Prostate gland (tissue), 2 donors: ENCODE data around the gene CDRT4.

ENCODE experiments used
- POLR2A ChIP-seq: fragments of 450-650 bp; IDR thresholded peaks from one replicate; pipeline ENCODE4 v1.6.1; 2016; ENCODE audit warnings: antibody characterized with exemption, mild to moderate bottlenecking
- TF ChIP-seq, protein P1 (sequence below), 4 experiments: fragments of 200-600 bp in 2 of 4; fragments of 450-650 bp in 2 of 4; sonication (generic) in 2 of 4; IDR thresholded peaks; 1 replicate in 3 of 4; 2 replicates in 1 of 4; pipeline ENCODE4 v1.5.1; 2016 to 2019; ENCODE audit warnings: antibody characterized with exemption in 4 of 4, mild to moderate bottlenecking in 2 of 4, moderate library complexity in 2 of 4

- TF ChIP-seq, protein P1, sequence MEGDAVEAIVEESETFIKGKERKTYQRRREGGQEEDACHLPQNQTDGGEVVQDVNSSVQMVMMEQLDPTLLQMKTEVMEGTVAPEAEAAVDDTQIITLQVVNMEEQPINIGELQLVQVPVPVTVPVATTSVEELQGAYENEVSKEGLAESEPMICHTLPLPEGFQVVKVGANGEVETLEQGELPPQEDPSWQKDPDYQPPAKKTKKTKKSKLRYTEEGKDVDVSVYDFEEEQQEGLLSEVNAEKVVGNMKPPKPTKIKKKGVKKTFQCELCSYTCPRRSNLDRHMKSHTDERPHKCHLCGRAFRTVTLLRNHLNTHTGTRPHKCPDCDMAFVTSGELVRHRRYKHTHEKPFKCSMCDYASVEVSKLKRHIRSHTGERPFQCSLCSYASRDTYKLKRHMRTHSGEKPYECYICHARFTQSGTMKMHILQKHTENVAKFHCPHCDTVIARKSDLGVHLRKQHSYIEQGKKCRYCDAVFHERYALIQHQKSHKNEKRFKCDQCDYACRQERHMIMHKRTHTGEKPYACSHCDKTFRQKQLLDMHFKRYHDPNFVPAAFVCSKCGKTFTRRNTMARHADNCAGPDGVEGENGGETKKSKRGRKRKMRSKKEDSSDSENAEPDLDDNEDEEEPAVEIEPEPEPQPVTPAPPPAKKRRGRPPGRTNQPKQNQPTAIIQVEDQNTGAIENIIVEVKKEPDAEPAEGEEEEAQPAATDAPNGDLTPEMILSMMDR (IDR thresholded peaks at IDR 0.05): no peak
- no peak for TF ChIP-seq POLR2A
Measured at GRCh38 chr17:15446036-15446435, 21.4 kb downstream of the CDRT4 start.
